Fibroblast of skin of abdomen (primary cell): ENCODE data around the gene MGST2.
"Not testable (repeated sequence)": the region's sequence is repeated elsewhere in the genome, so short reads cannot be mapped to it uniquely, and the experiment has no call there.

Experiments used
- DNase-seq: peaks from one replicate; pipeline ENCODE4 v3.0.0-alpha.2; 2013

MGST2 gene

GRCh38 chr4:139670775-139671174 lies 5.2 kb downstream of the MGST2 start:
- DNase-seq: no peak

GRCh38 chr4:139672215-139672614 lies 6.6 kb downstream of the MGST2 start:
- no peak for DNase-seq

- DNase-seq: no peak
Measured at GRCh38 chr4:139672732-139673131, 7.1 kb downstream of the MGST2 start.

- DNase-seq: no peak
Measured at GRCh38 chr4:139674875-139675550, 9.4 kb downstream of the MGST2 start.

DNA sequence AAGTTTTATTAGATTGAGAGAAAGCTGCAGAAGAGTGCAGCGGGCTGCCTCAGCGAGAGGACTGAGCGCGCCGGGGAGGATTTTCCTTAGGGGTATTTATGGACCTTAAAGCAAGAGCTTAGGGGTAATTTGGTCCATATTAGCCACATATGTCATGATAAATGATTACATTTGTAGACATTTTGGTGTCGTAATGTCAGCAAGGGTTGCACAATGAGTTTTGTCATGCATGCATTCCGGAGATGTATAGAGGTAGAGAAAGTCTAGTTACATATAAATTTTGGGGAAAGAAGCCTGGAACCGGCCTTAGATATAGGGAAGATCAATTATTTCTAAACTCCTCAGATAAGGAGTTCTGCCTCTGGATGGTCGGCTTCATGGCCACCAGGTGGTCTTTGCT lies 10.0 kb downstream of the MGST2 start:
- peak; percentile 27 for DNase-seq

GRCh38 chr4:139676365-139676764 lies 10.7 kb downstream of the MGST2 start:
- DNase-seq: no peak

GRCh38 chr4:139676913-139677585 lies 11.4 kb downstream of the MGST2 start:
- DNase-seq: no peak

DNA sequence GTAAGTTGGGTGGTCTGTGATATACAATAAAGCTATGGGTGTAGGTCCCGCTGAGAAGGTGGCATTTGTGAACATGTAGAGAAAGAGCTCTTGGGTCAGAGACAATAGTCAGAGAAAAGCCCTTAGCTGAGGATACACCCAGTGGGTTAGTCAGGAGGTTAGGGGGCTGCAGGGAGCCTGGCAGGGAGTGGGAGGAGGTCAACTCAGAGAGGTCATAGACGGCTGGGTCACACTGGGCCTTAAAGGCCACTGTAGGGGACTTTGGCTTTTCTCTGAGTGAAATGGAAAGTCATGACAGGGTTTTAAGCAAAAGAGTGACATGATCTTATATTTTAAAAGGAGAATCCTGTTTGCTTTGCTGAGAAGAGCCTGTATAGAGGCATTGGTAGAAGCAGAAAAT lies 16.7 kb downstream of the MGST2 start:
- DNase-seq: no peak

GRCh38 chr4:139682741-139683151 lies 17.1 kb downstream of the MGST2 start:
- DNase-seq: peak; percentile 16

DNA sequence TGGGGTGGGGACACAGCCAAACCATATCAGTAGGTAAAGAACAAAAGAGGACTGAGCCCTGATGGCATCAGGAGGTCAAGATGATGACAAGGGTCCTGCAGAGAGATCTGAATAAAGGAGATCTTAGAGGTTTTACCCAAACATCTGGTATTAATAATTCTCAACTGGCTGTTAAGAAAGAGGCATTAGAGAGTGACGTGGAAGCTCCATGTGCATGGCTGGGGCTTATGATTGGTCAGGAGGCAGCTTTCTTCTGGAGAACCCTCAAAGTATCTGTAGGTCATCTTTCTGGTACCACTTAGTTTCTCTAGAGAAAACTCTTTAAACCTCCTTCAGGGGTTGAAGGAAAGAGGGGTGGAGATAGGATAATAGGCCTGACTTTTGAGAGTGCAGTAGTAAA lies 18.7 kb downstream of the MGST2 start:
- DNase-seq: peak; percentile 56

GRCh38 chr4:139685180-139685579 lies 19.6 kb downstream of the MGST2 start:
- no peak for DNase-seq

GRCh38 chr4:139686130-139686529 lies 20.5 kb downstream of the MGST2 start:
- DNase-seq: no peak

GRCh38 chr4:139686988-139687387 lies 21.4 kb downstream of the MGST2 start:
- no peak for DNase-seq

DNA sequence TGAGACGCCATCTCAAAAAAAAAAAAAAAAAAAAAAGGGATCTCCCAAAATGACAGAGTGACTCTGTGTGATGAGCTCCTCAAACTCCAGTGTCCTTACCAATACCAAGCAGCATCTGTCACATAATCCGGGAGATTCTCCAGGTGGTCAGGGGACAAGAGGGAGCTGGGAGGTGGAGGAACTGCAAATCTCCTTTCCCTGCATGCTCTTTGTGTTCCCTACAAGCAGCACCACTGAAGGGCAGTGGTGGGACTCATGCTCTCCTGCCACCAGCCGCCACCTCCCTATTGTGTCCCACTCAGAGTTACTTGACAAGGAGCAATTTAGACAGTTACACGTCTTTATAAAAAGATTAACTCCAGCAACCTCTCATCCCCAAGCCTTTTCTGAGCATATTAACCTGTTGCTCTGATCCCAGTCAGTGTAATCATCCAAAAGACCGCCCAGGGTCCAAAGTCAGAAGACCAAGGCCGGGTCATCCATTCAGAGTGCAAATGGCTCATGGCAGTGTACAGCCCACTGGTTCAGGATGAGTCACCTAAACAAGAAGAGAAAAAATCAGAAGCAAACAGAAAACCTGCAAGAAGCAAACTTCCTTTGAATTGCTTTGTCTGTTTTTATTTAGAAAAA lies 23.6 kb downstream of the MGST2 start:
- DNase-seq: no peak

- no peak for DNase-seq
Measured at GRCh38 chr4:139690419-139690818, 24.8 kb downstream of the MGST2 start.

- no peak for DNase-seq
Measured at GRCh38 chr4:139692309-139693012, 26.8 kb downstream of the MGST2 start.

- no peak for DNase-seq
Measured at GRCh38 chr4:139694522-139695107, 29.0 kb downstream of the MGST2 start.

GRCh38 chr4:139696491-139696890 lies 30.9 kb downstream of the MGST2 start:
- DNase-seq: no peak

DNA sequence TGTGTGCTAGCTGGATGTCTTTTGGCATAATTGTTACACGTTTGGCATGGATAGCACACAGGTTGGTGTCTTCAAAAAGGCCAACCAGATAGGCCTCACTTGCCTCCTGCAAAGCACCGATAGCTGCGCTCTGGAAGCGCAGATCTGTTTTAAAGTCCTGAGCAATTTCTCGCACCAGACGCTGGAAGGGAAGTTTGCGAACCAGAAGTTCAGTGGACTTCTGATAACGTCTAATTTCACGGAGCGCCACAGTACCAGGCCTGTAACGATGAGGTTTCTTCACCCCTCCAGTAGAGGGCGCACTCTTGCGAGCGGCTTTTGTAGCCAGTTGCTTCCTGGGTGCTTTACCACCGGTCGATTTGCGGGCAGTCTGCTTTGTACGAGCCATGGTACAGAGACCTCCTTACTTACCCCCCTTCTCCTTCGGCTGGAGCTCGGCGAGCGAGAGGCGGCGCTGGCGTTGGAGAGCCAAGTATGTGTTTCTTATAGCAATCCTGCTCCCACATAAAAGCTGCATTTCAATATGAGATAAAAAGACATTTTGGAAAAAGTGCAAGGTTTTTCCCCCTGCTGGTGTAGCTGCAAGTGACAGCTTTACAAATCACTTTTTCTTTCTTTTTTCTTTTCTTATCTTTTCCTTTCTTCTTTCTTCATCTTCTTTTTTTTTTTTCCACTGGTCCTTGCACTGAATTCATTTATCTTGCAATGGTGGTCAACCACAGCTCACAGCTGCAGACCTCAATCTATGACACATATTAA lies 32.7 kb downstream of the MGST2 start:
- DNase-seq: not testable (repeated sequence)

- DNase-seq: no peak
Measured at GRCh38 chr4:139700568-139700967, 34.9 kb downstream of the MGST2 start.

DNA sequence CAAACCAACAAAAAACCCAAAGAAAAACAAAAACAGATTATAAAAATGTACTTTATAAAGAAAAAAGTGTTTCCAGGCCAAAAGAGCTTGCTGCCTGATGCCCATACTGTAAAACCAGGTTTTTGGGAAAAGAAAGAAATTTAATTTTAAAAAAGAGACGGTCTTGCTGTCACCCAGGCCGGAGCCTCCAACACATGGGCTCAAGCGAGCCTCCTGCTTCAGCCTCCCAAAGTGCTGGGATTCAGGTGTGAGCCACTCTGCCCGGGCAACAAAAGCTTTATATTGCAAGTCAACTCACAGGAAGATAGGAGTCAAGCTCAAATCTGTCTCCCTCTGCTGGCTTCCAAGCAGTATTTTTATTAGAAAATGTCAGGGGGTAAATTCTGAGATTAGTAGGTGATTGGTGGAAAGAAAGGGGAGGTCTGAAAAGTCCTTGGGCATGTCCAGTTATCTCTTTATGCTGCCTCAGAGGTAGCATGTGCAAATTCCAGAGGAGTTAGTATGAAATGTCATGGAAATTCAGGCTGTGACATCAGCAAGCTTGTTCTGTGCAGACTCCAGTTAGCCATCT lies 39.4 kb downstream of the MGST2 start:
- DNase-seq: peak; percentile 14

DNA sequence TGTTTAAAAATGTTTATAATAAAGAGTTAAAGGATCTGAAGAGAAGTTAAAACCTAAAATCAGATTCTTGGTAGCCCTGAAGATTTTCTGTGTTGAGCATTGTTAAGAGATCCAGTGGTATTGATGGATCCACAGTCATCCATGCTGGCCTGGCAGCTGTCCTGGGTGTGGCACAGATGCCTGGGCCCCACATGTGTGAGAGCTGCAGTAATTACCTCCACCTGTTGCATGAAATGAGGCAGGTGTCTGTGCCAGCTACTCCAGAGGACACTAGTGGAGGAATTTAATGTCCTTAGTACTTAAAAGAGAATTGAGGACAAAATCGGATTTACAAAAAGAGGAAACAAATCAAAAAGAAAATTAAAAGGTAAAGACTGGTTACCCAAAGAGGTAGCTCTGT lies 44.0 kb downstream of the MGST2 start:
- DNase-seq: no peak
